ENCODE results near the gene TEKT2.
A peak's percentile ranks its signal among the peaks of the same experiment; 100 is the strongest.

TEKT2 gene

GRCh38 chr1:36106269-36106668, 22.4 kb downstream of the TEKT2 start:
- DNase-seq (ENCODE audit: low spot score) = no peak

DNA sequence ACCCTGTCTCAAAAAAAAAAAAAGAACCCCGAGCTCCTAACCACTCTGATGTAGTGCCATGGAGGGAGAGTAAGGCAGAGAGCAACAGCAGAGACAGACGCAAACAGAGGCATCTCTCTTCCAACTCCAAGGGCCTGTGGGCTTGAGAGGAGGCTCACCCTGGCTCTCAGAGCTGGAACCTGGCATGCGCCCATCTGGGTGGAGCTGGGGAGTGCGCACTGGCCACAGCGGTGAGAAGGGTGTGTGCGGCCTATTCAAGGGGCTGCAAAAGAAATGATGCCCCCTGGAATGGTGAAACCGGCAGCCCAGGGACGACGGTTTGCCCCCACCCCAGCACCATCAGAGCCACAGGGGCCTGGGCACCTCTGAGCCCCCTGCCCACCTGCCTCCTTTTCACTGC, 23.5 kb downstream of the TEKT2 start:
- no peak for DNase-seq (ENCODE audit: low spot score)

DNA sequence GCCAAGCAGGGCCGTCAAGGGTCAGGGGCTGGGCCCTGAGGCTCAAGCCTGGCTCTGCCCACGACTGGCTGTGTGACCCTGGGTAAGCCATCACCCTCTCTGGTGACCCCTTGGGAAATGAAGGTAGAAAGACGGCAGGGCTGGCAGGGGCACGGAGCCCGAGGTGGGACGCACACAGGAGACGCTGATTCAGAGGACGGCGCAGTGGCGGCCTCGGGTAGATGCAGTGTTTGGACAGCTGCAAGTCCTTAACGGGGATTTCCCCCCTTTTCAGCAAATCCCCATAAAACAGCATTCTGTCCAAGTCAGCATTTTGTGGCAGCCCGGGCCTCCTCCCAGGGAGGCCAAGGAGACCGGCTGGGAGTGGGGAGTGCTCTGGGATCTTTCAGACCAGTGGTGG, 24.4 kb downstream of the TEKT2 start:
- DNase-seq (ENCODE audit: low spot score) = no peak

DNA sequence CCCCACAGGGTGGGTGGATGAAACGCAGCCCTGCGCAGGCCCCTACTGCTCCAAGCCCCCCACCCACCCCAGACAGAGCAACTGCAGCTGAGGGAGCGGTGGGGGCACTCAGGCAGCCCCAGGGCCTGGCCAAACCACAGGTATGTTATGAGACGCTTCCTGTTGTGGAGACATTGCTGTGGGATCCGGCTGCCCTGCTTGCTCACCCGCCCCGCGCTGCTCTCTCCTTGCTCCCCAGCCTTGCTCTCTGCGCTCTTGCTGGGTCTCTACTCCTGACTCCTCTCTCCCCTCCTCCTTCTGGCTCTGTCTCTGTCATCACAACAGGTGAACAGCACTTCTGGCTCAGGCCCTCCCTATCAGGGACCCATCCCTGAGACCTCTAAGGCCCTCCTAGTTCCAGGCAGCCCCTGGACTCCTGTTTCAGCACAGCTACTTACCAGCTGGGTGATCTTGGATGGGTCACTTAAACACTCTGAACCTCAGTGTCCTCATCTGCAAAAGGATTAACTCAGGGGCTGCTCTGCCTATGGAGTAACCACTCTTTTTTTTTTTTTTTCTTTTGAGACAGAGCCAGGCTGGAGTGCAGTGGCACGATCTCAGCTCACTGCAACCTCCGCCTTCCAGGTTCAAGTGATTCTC, 25.3 kb downstream of the TEKT2 start:
- DNase-seq (ENCODE audit: low spot score) = no peak

- no peak for DNase-seq (ENCODE audit: low spot score)
These were observed 27.3 kb downstream of the TEKT2 start for GRCh38 chr1:36111151-36111550.

GRCh38 chr1:36112823-36113222, 28.9 kb downstream of the TEKT2 start:
- DNase-seq (ENCODE audit: low spot score) = no peak

- no peak for DNase-seq (ENCODE audit: low spot score)
These were observed 30.5 kb downstream of the TEKT2 start for GRCh38 chr1:36114371-36114770.

DNA sequence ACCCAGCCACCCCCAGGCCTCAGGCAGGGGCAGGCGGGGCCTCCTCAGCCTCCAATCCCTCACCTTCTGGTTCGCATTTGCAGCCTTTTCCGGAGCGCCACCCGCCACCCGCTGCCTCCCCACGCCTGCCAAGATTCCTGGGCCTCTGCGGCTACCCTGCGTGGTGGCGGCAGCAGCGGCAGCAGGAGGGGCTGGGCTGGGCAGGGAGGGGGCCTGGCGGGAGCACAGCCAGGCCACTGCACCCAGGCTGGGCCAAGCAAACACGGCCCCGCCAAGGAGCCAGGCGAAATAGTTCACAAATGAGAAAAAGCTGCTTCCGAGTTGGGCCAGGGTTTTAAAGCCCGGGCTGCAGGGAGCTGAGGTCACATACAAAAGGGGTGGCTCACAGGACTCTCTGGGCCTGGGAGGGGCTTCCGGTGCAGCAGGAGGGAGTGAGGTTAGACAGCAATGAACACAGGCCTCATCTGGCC, 31.3 kb downstream of the TEKT2 start:
- no peak for DNase-seq (ENCODE audit: low spot score)

- DNase-seq (ENCODE audit: low spot score) = no peak
These were observed 32.0 kb downstream of the TEKT2 start for GRCh38 chr1:36115931-36116330.

- no peak for DNase-seq (ENCODE audit: low spot score)
These were observed 33.0 kb downstream of the TEKT2 start for GRCh38 chr1:36116901-36117300.

DNA sequence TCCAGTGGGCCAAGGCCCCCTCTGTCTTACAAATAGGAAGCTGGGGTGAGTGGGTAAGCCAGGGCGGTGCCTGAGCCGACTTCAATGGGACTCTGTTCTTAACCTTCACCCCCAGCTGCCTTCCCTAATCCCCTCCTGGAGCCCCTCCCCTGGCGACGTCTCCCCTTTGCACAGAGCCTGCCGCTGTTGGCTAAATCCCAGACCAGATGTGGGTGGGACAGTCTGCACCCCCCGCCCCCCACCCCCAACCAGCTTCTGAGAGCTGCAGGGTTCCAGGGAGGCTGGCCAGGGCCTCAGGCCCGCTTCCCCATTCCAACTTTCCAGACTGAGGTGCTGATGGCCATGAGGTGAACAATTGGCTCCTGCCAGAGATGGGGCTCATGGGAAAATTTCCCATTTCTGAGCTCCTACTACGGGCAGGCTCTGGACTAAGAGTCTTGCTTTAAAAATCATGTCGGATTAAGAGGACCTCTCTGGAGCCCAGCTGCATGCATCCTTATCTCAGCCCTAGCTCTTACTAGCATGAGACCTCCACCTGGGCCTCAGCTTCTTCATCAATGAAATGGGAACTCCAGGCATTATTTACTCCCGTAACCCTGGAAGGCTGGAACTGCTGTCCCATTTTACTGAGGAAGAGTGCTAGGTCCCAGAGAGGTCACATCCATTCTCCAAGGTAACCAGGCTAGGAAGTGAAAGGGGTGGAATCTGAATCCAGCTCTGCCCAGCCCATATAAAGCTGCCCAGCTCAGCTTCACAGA, 34.7 kb downstream of the TEKT2 start:
- DNase-seq (ENCODE audit: low spot score) = no peak

DNA sequence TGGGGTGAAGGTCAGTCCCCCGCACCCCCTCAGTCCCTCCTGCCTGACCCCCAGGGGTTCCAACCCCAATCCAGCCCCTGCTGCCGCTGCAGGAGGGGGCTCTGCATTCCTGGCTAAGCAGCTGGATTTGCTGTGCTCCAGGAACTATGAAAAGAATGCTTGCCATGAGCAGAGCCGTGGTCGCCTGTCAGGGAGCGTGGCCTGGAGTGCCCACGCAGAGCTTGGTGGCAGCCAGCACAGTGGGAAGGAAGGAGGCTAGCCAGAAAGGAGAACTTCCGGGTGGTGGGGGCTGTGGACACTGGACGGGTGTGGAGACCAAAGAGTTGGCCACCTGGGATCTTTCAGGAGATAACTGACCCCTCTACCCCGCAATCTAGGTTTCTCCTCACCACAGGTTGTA, 35.6 kb downstream of the TEKT2 start:
- no peak for DNase-seq (ENCODE audit: low spot score)

DNA sequence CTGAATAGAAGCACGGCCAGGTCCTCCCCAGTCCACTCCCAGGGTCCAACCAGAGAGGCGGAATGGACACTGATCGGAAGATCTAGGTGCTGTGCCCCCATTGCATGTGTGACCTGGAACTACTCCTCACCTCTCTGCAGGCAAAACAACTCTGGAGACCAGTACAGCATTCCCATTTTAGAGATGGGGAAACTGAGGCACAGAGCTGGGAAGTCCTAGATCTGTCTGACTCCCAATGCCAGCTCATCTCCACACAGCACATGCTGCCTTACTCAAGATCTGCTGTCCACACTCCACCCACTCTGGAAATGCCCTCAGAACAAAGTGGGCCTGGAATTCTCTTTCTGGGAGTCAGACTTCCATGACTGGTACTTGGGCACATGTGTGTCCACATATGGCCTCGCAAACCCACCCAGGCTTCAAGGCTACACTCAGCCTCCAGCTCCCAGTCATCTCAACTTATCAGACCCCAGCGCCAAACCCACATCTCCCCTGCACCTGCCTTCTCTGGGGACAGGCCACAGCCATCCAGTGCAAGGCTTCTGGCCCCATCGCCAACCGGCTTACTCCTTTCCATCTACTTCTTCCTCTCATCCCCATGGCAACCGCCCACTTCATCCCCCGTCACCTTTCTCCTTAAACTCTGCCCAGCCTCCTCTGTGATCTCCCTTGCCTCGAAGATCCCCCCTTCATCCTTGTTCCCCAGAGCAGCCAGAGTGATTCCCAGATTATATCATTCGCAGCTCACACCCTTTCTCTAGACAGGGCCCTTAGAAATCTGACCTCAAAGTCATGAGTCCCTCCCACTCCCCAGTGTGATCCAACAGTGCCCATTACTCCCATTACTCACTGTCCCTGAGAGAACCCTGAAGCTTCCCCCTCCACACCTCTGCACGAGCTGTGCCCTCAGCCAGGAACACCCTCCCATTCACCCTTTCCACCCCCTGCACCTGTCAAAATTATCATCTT, 38.5 kb downstream of the TEKT2 start:
- no peak for DNase-seq (ENCODE audit: low spot score)

GRCh38 chr1:36123356-36123755, 39.5 kb downstream of the TEKT2 start:
- DNase-seq (ENCODE audit: low spot score) = no peak

DNA sequence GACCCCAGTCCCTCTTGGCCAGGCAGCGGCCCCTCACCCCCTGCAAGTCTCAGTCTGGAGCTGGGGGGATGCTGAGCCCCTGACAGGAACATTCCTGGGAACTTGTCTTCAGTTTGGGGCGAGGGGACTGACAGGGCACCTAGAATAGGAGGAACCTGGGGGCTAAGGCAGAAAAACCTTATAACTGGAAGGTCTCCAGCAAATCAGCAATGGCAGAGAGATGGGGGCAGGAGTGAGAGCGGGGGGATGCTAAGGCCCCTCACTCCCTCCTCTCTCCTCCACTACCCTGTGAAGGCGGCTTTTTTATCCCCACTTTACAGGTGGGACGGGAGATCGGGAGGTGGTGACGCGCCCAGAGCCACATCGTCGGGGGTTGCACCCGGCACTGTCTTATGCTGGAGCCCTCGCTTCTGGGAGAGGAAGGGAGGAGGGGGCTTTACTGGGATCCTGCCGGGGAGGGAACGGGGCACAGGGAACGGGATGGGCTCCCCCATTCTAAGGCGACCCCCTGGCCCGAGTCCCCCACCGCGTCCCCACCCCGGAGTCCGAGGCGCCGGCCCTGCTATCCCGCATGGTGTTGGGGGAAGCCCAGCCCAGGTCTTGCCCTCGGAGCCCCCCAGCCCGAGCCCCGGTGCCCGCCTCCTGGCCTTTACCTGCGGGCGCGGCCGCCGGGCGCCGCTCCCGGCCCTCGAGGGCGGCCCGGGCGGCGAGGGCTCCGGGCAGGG, 40.7 kb downstream of the TEKT2 start:
- no peak for DNase-seq (ENCODE audit: low spot score)

DNA sequence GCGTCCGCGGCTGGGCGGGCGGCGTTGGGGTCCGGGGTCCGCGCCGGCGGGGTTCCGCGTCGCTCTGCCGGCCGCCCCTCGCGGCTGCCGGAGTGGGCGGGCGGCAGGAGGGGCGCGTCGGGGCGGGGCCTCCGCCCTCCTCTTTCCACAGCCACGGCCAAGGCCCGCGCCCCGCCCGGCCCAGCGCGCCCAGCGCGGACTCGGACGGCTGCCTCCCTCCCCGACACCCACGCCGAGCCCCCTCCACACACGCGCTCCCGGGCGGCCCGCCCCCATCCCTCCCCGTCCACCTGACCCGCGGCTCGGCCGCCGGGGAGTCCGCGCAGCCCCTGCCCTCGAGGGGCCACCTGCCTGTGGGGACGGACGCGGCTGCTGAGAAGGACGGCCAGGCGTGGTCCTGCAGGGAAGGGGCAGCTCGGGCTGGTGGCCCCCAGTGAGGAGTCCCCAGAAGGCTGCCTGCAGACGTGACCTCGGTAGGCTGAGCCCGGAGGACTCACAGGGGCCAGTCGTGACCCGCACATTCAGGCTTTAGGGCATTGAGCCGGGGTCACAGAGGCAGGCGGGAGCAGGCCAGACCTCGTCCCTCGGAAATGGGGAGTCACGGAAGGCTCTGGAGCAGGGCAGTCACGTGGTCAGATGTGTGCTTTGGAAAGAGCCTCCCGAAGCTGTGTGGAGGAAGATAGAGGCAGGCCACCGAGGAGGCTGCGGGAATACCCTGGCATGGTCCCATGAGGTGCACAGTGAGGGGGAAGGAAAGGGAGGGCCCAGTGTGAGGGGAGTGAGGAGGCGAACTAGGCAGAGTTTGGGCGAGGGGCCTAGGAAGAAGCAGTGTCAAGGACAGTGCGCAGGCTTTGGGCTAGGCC, 41.5 kb downstream of the TEKT2 start, which contains the start of gene COL8A2:
Gene COL8A2, minus strand, starts transcription at position 94 of the 863 bp plus-strand sequence. CDS start 24,980 bp downstream, outside the sequence.
- DNase-seq (ENCODE audit: low spot score) = peak; percentile 70

GRCh38 chr1:36126005-36126716, 42.3 kb downstream of the TEKT2 start:
- DNase-seq (ENCODE audit: low spot score) = no peak

DNA sequence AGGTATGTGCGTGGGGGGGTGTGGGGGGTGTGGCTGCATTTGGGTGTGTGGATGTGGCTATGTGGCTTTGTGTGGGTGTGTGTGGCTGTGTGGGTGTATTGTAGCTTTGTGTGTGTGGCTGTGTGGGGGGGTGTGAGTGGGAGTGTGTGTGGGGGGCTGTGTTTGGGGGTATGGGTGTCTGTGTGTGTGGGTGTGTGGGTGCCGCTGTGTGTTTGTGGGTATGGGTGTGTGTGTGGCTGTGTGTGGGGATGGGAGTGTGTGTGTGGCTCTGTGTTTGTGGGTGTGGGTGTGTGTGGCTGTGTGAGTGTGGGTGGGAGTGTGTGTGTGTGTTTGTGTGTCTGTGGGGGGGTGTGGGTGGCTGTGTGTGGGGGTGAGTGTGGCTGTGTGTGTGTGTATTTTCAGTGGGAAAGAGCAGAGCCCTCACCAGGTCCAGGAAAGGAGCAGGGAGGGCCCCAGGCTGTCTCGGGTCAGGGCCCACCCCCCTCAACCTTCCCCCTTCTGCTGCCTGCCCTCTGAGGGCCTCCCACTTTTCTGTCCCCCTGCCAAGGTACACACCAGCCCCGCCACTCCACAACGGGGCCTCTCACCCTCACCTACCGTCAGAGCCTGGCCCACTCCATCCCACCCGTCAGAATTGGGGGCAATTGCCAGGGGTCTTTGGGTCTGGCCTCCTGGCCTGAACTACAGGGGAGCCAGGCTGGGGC, 43.1 kb downstream of the TEKT2 start:
- no peak for DNase-seq (ENCODE audit: low spot score)

DNA sequence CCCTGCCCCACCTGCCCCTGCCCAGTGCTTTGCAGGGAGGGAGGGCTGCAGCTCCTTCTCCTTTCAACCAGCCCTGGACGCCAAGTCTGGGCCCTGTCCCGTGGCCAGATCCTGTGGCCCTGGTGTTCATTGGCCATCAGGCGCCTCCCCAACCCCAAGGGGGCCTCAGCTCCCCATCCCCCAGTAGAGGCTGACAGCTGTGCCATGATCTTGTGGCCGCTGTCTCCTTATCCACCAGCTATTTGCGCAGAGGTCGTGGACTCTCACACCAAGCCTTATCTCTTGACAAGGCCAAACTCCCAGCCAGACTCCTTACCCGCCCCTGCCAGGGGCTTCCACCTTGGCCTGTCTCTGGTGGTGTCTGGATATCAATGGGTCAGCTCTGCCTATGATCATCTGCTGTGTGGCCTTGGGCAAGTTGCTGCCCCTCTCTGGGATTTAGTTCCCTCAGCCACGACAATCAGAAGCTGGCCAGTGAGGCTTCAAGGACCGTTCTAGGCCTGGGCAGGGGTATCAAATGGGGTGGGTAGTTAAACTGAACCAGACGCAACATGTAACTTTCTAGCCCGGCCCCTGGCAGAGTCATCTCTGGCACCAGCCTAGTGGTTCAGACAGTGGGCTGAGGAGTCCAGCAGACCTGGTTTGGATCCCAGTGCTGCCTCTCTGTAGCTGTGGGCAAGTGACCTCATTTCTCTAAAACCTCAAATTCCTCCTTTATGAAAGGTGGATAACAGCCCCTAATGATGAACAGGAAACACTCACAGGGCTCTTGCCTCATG, 44.4 kb downstream of the TEKT2 start:
- no peak for DNase-seq (ENCODE audit: low spot score)

Data from D341Med (cell line).